ENCODE data around the gene MED8. TPM values are rescaled to one million over a fixed set of nuclear protein-coding genes. Genes with fewer than 3 reads are reported as not detected.

MED8 gene
- total RNA-seq, 1 donor from 2014 or later, result 19.5 TPM

DNA sequence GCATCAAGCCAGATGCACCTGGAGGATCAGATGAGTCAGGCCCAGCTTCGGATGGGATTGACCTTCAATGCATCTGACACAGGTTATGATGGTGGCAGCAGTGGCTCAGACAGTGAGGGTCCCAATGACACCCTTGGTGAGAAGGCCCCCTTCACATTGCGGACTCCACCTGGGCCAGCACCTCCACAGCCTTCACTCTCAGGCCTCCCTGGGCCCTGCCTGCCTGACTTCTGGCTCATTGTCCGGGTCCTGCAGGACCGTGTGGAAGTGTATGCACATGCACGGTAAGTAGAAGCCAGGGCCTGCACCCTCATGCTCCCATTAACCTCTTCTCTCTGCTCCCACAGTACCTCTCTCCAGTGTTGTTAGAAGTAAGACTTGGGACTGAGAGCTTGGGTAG, 43.3 kb upstream of the MED8 start:
- H3K4me3 Mint-ChIP-seq (ENCODE audit: unreplicated experiment), result peak overlapping the region; percentile 16
- TF ChIP-seq, protein P1, sequence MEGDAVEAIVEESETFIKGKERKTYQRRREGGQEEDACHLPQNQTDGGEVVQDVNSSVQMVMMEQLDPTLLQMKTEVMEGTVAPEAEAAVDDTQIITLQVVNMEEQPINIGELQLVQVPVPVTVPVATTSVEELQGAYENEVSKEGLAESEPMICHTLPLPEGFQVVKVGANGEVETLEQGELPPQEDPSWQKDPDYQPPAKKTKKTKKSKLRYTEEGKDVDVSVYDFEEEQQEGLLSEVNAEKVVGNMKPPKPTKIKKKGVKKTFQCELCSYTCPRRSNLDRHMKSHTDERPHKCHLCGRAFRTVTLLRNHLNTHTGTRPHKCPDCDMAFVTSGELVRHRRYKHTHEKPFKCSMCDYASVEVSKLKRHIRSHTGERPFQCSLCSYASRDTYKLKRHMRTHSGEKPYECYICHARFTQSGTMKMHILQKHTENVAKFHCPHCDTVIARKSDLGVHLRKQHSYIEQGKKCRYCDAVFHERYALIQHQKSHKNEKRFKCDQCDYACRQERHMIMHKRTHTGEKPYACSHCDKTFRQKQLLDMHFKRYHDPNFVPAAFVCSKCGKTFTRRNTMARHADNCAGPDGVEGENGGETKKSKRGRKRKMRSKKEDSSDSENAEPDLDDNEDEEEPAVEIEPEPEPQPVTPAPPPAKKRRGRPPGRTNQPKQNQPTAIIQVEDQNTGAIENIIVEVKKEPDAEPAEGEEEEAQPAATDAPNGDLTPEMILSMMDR (IDR thresholded peaks at IDR 0.05; ENCODE audit: unreplicated experiment), result no peak
- DNase-seq (ENCODE audit: low spot score), result no peak
- H3K4me1 Mint-ChIP-seq (ENCODE audit: unreplicated experiment), result no peaks in the 10 kb centered on the region
- H3K27me3 Mint-ChIP-seq (ENCODE audit: unreplicated experiment), result peaks cover 7% of the 10 kb centered on the region
- no peak overlapping the region for H3K27ac Mint-ChIP-seq (ENCODE audit: unreplicated experiment)
- H3K9me3 Mint-ChIP-seq (ENCODE audit: unreplicated experiment), result no peaks in the 10 kb centered on the region
- peaks cover 55% of the 10 kb centered on the region for H3K36me3 Mint-ChIP-seq (ENCODE audit: low read depth, unreplicated experiment)

DNA sequence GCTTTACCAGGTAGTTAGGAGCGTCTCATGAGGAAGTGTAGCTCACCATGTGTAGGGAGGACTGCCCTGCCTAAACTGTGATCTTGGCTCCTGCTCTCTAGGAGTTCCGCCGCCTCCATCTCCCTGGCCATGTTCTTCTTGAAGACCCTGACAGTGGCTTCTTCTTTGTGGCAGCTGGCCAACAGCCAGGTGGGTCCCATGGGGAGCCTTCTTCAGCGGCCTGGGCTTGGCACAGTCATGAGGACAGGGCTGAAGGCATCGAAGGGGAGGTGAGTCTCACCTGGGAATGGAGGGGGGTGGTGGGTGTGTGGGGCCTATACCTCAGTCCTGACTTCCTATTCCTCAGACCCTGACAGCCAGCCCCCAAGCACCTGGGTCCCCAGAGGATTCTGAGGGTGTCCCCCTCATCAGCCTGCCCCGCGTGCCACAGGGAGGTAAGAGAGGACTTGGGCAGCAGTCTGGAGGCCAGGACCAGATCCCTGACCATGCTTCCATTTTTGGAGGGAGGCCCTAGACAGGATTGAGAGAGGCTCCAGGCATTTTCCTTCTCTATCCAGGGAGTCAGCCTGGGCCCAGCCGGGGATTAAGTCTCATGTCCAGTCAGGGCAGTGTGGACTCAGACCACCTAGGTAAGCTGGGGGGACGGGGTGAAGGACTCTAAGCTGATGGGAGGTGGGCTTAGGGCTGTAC, 42.7 kb upstream of the MED8 start:
- H3K27ac Mint-ChIP-seq (ENCODE audit: unreplicated experiment), result no peak overlapping the region
- H3K4me3 Mint-ChIP-seq (ENCODE audit: unreplicated experiment), result no peak overlapping the region
- no peaks in the 10 kb centered on the region for H3K4me1 Mint-ChIP-seq (ENCODE audit: unreplicated experiment)
- H3K36me3 Mint-ChIP-seq (ENCODE audit: low read depth, unreplicated experiment), result peaks cover 61% of the 10 kb centered on the region
- TF ChIP-seq, protein P1 (IDR thresholded peaks at IDR 0.05; ENCODE audit: unreplicated experiment), result no peak
- no peaks in the 10 kb centered on the region for H3K9me3 Mint-ChIP-seq (ENCODE audit: unreplicated experiment)
- peaks cover 7% of the 10 kb centered on the region for H3K27me3 Mint-ChIP-seq (ENCODE audit: unreplicated experiment)
- no peak for DNase-seq (ENCODE audit: low spot score)

DNA sequence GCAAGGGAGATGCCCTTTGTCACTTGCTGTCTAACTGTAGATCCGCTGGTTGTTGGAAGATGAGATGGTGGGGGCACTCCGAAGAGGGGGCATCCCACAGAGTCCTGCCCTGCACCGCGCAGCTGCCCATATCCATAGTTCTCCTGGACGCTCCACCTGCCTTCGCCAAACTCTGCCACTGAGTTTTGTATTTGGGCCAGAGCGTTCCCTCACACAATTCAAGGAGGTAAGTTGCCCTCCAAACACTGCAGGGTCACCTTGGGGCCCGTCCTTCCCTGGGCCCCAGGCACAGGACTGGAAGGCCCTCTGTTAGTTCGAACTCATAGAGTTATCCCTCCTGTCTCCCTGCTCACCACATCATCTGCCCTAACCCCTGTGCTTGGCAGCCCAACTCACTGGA, 42.1 kb upstream of the MED8 start:
- DNase-seq (ENCODE audit: low spot score), result no peak
- peak overlapping the region; percentile 29 for H3K4me3 Mint-ChIP-seq (ENCODE audit: unreplicated experiment)
- no peaks in the 10 kb centered on the region for H3K9me3 Mint-ChIP-seq (ENCODE audit: unreplicated experiment)
- TF ChIP-seq, protein P1 (IDR thresholded peaks at IDR 0.05; ENCODE audit: unreplicated experiment), result no peak
- peaks cover 10% of the 10 kb centered on the region for H3K27me3 Mint-ChIP-seq (ENCODE audit: unreplicated experiment)
- H3K36me3 Mint-ChIP-seq (ENCODE audit: low read depth, unreplicated experiment), result peaks cover 64% of the 10 kb centered on the region
- no peaks in the 10 kb centered on the region for H3K4me1 Mint-ChIP-seq (ENCODE audit: unreplicated experiment)
- no peak overlapping the region for H3K27ac Mint-ChIP-seq (ENCODE audit: unreplicated experiment)

DNA sequence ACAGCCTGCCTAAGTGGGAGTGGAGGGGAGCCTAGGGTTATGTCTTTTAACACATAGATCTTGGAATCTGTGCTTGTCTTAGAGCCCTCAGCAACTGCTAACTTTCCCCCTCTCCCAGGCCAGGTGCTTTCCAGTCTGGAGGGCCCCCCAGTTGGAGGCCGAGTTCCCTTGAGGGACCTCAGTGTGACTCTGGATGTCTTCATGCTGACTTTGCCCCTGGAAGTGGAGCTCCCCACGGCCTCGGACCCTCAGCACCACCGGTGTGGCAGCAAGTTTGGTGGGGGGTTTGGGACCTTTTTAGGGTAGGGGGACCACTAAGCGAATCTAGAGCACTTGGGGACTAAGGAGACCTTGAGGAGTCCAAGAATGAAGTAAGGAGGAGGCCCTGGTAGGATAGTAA, 41.2 kb upstream of the MED8 start:
- H3K4me1 Mint-ChIP-seq (ENCODE audit: unreplicated experiment), result no peaks in the 10 kb centered on the region
- H3K27ac Mint-ChIP-seq (ENCODE audit: unreplicated experiment), result no peak overlapping the region
- TF ChIP-seq, protein P1 (IDR thresholded peaks at IDR 0.05; ENCODE audit: unreplicated experiment), result no peak
- peak overlapping the region; percentile 70 for H3K4me3 Mint-ChIP-seq (ENCODE audit: unreplicated experiment)
- peaks cover 61% of the 10 kb centered on the region for H3K36me3 Mint-ChIP-seq (ENCODE audit: low read depth, unreplicated experiment)
- H3K9me3 Mint-ChIP-seq (ENCODE audit: unreplicated experiment), result no peaks in the 10 kb centered on the region
- peaks cover 11% of the 10 kb centered on the region for H3K27me3 Mint-ChIP-seq (ENCODE audit: unreplicated experiment)
- DNase-seq (ENCODE audit: low spot score), result no peak

DNA sequence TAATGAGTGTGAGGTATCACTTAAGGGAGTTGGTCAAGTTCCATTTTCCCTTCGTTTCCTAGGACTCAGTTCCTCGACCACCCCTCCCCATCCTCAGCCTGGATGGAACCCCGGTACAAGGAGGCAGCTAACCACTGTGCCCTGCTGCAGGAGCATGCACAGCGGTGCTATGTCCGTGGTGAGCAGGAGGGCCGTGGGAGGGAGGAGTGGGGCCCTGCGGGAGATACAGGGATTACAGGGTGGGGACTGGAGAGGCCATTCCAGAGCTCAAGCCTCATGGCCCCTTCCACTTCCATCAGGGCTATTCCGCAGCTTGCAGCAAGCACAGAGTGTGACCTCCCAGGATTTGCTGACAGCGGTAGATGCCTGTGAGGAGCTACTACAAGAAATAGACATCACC, 38.3 kb upstream of the MED8 start:
- no peak overlapping the region for H3K27ac Mint-ChIP-seq (ENCODE audit: unreplicated experiment)
- no peaks in the 10 kb centered on the region for H3K9me3 Mint-ChIP-seq (ENCODE audit: unreplicated experiment)
- no peak for DNase-seq (ENCODE audit: low spot score)
- no peak overlapping the region for H3K4me3 Mint-ChIP-seq (ENCODE audit: unreplicated experiment)
- TF ChIP-seq, protein P1 (IDR thresholded peaks at IDR 0.05; ENCODE audit: unreplicated experiment), result no peak
- H3K4me1 Mint-ChIP-seq (ENCODE audit: unreplicated experiment), result no peaks in the 10 kb centered on the region
- peaks cover 13% of the 10 kb centered on the region for H3K27me3 Mint-ChIP-seq (ENCODE audit: unreplicated experiment)
- peaks cover 54% of the 10 kb centered on the region for H3K36me3 Mint-ChIP-seq (ENCODE audit: low read depth, unreplicated experiment)

Data from endothelial cell (in vitro differentiated cells).